ENCODE results near the gene STK32C. TPM values are rescaled to one million over a fixed set of nuclear protein-coding genes. Genes with fewer than 3 reads are reported as not detected.

The STK32C gene
- polyA plus RNA-seq, 1 donor from 2014 or later, result 23.2 TPM

DNA sequence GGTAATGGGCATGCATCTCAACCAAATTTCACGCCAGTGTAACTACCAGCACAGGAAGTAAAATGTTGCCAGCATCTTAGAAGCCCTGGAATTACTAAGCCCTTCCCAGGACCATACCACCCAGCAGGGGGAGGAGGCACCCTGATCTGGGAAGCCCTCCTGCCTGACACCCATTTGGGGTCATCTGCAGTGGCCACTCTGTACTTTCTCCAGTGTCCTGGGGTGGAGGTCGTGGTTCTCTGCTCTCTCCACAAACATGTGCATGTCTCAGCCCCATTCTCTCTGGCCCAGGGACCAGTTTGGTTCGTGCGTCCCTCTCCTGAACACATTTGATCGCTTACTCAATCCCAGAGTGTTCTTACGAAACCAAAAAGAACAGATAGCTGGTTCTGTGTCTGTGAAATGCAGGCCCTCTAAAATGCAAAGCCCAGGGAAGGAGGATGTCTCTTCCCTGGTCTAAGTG lies 14.9 kb upstream of the STK32C start:
- Histone ChIP-seq H2AFZ (ENCODE audit: low read depth, low read length) (no peak overlapping the region), H3K27ac (ENCODE audit: low read length) (no peak overlapping the region), H3K27me3 (ENCODE audit: insufficient read depth, low read depth, low read length) (no peaks in the 10 kb centered on the region), H3K9ac (ENCODE audit: low read length) (no peak overlapping the region), H3F3A (ENCODE audit: insufficient read depth, low read length, poor library complexity, severe bottlenecking) (no peaks in the 10 kb centered on the region), H3K4me2 (ENCODE audit: low read length) (no peak overlapping the region), H3K36me3 (ENCODE audit: insufficient read depth, low read length) (no peaks in the 10 kb centered on the region), H3K79me2 (replicated peaks; ENCODE audit: insufficient read depth, low read length) (no peaks in the 10 kb centered on the region), H4K20me1 (ENCODE audit: insufficient read depth) (no peaks in the 10 kb centered on the region), H3K4me3 (ENCODE audit: low read length) (no peak overlapping the region), H3K9me2 (ENCODE audit: insufficient read depth, low read length) (no peaks in the 10 kb centered on the region), H3K9me3 (ENCODE audit: low read length) (no peaks in the 10 kb centered on the region)
- TF ChIP-seq EP300 (conservative IDR thresholded peaks at IDR 0.05; ENCODE audit: poor library complexity, severe bottlenecking) (no peak), RAD21 (conservative IDR thresholded peaks at IDR 0.05) (no peak), TAF1 (IDR thresholded peaks at IDR 0.05; ENCODE audit: low read depth) (no peak), POLR2AphosphoS5 (IDR thresholded peaks at IDR 0.05) (no peak), MXI1 (conservative IDR thresholded peaks at IDR 0.05; ENCODE audit: poor library complexity, severe bottlenecking) (no peak), EZH2 (IDR thresholded peaks at IDR 0.05; ENCODE audit: borderline replicate concordance, insufficient read depth, low read length, poor library complexity, severe bottlenecking) (no peak), SMC3 (conservative IDR thresholded peaks at IDR 0.05; ENCODE audit: poor library complexity) (no peak)
- TF ChIP-seq, protein P1, sequence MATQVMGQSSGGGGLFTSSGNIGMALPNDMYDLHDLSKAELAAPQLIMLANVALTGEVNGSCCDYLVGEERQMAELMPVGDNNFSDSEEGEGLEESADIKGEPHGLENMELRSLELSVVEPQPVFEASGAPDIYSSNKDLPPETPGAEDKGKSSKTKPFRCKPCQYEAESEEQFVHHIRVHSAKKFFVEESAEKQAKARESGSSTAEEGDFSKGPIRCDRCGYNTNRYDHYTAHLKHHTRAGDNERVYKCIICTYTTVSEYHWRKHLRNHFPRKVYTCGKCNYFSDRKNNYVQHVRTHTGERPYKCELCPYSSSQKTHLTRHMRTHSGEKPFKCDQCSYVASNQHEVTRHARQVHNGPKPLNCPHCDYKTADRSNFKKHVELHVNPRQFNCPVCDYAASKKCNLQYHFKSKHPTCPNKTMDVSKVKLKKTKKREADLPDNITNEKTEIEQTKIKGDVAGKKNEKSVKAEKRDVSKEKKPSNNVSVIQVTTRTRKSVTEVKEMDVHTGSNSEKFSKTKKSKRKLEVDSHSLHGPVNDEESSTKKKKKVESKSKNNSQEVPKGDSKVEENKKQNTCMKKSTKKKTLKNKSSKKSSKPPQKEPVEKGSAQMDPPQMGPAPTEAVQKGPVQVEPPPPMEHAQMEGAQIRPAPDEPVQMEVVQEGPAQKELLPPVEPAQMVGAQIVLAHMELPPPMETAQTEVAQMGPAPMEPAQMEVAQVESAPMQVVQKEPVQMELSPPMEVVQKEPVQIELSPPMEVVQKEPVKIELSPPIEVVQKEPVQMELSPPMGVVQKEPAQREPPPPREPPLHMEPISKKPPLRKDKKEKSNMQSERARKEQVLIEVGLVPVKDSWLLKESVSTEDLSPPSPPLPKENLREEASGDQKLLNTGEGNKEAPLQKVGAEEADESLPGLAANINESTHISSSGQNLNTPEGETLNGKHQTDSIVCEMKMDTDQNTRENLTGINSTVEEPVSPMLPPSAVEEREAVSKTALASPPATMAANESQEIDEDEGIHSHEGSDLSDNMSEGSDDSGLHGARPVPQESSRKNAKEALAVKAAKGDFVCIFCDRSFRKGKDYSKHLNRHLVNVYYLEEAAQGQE (IDR thresholded peaks at IDR 0.05; ENCODE audit: borderline replicate concordance), result no peak
- TF ChIP-seq, protein P2, sequence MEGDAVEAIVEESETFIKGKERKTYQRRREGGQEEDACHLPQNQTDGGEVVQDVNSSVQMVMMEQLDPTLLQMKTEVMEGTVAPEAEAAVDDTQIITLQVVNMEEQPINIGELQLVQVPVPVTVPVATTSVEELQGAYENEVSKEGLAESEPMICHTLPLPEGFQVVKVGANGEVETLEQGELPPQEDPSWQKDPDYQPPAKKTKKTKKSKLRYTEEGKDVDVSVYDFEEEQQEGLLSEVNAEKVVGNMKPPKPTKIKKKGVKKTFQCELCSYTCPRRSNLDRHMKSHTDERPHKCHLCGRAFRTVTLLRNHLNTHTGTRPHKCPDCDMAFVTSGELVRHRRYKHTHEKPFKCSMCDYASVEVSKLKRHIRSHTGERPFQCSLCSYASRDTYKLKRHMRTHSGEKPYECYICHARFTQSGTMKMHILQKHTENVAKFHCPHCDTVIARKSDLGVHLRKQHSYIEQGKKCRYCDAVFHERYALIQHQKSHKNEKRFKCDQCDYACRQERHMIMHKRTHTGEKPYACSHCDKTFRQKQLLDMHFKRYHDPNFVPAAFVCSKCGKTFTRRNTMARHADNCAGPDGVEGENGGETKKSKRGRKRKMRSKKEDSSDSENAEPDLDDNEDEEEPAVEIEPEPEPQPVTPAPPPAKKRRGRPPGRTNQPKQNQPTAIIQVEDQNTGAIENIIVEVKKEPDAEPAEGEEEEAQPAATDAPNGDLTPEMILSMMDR (IDR thresholded peaks at IDR 0.05; ENCODE audit: poor library complexity, severe bottlenecking), result no peak

DNA sequence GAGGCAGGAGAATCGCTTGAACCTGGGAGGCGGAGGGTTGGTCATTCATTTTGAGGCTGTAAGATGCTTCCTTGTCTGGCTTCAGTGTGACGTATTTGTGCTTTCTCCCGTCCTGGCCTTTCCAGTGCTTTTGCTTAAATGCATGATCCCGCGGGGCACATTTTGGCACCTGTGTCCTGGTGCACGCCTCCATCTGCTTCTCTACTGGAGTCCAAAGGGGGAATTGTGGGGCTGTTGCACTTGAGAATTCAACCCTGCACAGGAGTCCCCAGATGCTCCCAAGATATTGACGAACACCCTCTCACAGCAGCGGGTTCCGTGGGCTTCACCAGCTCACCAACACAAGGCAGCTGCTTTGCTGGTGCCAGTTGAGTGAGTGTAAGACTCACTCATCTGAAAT lies 14.0 kb upstream of the STK32C start:
- no peaks in the 10 kb centered on the region for H3K36me3 ChIP-seq (ENCODE audit: insufficient read depth, low read length)
- no peaks in the 10 kb centered on the region for H3F3A ChIP-seq (ENCODE audit: insufficient read depth, low read length, poor library complexity, severe bottlenecking)
- no peaks in the 10 kb centered on the region for H3K9me2 ChIP-seq (ENCODE audit: insufficient read depth, low read length)
- no peaks in the 10 kb centered on the region for H3K27me3 ChIP-seq (ENCODE audit: insufficient read depth, low read depth, low read length)
- no peaks in the 10 kb centered on the region for H3K79me2 ChIP-seq (replicated peaks; ENCODE audit: insufficient read depth, low read length)
- no peak overlapping the region for H3K4me2 ChIP-seq (ENCODE audit: low read length)
- no peak overlapping the region for H2AFZ ChIP-seq (ENCODE audit: low read depth, low read length)
- no peak overlapping the region for H3K4me3 ChIP-seq (ENCODE audit: low read length)
- no peak for TF ChIP-seq MXI1 (conservative IDR thresholded peaks at IDR 0.05; ENCODE audit: poor library complexity, severe bottlenecking)
- TF ChIP-seq RAD21 (conservative IDR thresholded peaks at IDR 0.05), result no peak
- TF ChIP-seq TAF1 (IDR thresholded peaks at IDR 0.05; ENCODE audit: low read depth), result no peak
- TF ChIP-seq, protein P2 (IDR thresholded peaks at IDR 0.05; ENCODE audit: poor library complexity, severe bottlenecking), result no peak
- no peak for TF ChIP-seq EZH2 (IDR thresholded peaks at IDR 0.05; ENCODE audit: borderline replicate concordance, insufficient read depth, low read length, poor library complexity, severe bottlenecking)
- TF ChIP-seq SMC3 (conservative IDR thresholded peaks at IDR 0.05; ENCODE audit: poor library complexity), result no peak
- H3K27ac ChIP-seq (ENCODE audit: low read length), result no peak overlapping the region
- no peak overlapping the region for H3K9ac ChIP-seq (ENCODE audit: low read length)
- no peaks in the 10 kb centered on the region for H3K9me3 ChIP-seq (ENCODE audit: low read length)
- H4K20me1 ChIP-seq (ENCODE audit: insufficient read depth), result no peaks in the 10 kb centered on the region

All from neural cell (in vitro differentiated cells).